Activated T-cell treated with anti-CD3 and anti-CD28 coated beads for 24 hours (primary cell): Measurements from ENCODE around the gene QPRT.
"Not testable (repeated sequence)": the region's sequence is repeated elsewhere in the genome, so short reads cannot be mapped to it uniquely, and the experiment has no call there.

Source experiments
- DNase-seq: peaks from one replicate; pipeline ENCODE4 v3.0.0-alpha.2; 2020; ENCODE audit warnings: low read depth

Gene QPRT

GRCh38 chr16:29663016-29663806 lies 15.8 kb upstream of the QPRT start, which contains the start of gene SPN:
Gene SPN, plus strand, starts transcription at chr16:29663247. Its CDS starts 482 bp downstream, at chr16:29663729.
- DNase-seq: no peak

DNA sequence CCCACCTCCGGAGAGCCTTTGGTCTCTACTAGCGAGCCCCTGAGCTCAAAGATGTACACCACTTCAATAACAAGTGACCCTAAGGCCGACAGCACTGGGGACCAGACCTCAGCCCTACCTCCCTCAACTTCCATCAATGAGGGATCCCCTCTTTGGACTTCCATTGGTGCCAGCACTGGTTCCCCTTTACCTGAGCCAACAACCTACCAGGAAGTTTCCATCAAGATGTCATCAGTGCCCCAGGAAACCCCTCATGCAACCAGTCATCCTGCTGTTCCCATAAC lies 15.2 kb upstream of the QPRT start:
- DNase-seq: no peak

GRCh38 chr16:29664091-29664921 lies 14.7 kb upstream of the QPRT start:
- DNase-seq: no peak

DNA sequence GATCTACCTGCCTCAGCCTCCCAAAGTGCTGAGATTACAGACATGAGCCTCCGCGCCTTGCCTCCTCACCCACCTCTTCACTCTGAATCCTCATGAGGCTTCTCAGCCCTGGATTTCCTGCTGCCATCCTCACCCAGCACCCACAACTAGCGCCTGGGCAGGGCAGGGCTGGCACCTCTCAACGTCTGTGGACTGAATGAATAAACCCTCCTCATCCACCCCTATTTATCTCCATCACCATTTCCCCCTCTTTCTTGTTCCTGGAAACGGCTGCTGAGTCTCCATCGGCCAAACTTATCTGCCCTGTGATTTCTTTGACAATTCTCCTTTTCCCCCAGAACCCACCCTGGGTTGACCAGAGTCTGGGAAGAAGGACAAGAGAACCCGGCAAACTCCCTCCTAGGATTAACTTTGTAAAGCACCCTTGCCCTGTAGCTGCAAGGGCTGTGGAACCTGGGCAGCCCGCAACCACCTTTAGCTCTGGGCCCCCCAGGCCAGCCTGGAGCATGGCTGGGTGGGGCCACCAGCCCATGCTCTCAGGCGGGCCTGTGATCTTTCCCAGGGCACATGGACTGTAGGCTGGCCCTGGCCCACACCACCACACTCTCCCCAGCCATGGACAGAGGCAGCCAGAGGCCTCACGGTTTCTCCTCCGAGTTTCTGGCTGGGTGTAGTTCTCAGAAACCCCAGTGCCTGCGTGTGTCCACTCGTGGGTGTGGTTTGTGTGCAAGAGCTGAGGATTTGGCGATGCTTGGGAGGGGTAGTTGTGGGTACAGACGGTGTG lies 13.5 kb upstream of the QPRT start:
- DNase-seq: no peak

GRCh38 chr16:29667322-29667610 lies 11.7 kb upstream of the QPRT start:
- DNase-seq: not testable (repeated sequence)

DNA sequence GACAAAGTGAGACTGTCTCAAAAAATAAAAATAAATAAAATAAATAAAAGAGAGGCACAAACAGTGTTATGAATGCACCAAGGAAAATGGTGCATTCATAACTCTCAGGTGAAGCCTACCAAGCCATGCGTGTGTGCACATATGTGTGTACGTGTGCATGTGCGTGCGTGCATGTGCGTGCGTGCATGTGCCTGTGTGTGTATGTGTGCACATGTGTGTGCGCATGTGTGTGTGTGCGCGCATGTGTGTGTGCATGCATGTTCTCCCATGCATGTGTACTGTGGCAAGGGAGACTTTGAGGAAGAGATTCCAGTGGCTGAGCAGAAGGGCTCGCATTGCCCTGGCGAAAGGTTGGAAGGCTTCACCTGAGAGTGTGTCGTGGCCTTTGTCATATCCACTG lies 11.2 kb upstream of the QPRT start:
- no peak for DNase-seq

DNA sequence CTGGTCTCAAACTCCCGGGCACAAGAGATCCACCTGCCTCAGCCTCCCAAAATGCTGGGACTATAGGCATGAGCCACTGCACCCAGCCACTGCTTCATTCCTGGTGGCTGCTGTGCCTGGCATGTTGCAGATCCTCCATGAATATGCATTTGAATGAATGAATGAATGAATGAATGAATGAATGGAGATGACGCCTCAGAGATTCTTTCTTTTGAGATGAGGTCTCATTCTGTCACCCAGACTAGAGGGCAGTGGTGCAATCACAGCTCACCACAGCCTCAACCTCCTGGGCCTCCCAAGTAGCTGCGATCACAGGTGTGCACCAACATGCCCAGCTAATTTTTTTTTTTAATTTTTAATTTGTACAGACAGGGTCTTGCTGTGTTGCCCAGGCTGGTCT lies 10.7 kb upstream of the QPRT start:
- no peak for DNase-seq

DNA sequence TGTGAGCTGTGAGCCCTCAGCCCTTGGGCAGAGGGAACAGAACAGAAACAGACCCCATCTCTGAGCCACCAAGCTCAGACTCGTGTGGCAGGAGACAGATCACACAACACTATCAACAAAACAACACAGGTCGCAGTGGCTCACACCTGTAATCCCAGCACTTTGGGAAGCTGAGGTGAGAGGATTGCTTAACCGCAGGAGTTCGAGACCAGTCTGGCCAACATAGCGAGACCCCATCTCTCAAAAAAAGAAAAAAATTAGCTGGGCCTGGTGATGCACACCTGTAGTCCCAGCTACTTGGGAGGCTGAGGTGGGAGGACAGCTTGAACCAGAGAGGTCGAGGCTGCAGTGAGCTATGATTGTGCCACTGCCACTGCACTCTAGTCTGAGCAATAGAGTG lies 5.5 kb upstream of the QPRT start:
- DNase-seq: no peak

- no peak for DNase-seq
Observed at GRCh38 chr16:29674188-29674587, 4.8 kb upstream of the QPRT start.

DNA sequence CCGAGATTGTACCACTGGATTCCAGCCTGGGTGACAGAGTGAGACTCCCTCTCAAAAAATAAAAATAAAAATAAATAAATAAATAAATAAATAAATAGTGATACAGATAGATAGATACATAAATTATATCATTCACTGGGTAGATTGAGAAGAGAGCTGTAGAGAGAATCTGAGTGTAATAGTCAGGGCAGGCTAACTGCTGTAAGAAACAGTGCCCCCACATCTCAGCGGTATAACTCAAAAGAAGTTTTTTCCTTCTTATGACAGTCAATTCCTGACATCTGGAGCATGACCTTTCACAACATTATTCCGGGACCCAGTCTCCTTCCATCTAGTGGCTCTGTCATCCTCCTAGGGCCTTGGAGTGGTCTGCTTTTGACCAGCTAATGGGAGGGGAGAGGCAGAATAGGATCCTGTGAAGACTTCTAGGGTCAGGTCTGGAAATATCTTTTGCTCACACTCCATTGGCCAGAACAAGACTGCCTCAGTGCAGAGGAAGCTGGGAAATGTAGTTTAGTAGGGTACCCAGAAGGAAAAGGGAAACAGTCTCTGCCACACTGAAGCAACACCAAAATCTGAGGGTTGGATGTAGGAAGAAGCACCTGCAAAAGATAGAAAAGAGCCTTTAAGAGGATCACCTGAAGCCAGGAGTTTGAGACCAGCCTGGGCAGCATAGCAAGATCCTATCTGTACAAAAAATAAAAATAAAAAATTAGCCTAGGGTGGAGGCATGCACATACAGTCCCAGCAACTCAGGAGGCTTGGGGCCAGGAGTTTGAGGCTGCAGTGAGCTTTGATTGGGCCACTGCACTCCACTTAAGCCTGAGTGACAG lies 3.0 kb upstream of the QPRT start:
- no peak for DNase-seq

GRCh38 chr16:29676989-29677785 lies 1.8 kb upstream of the QPRT start:
- no peak for DNase-seq

GRCh38 chr16:29680180-29680598 lies 1.2 kb downstream of the QPRT start:
- DNase-seq: no peak

DNA sequence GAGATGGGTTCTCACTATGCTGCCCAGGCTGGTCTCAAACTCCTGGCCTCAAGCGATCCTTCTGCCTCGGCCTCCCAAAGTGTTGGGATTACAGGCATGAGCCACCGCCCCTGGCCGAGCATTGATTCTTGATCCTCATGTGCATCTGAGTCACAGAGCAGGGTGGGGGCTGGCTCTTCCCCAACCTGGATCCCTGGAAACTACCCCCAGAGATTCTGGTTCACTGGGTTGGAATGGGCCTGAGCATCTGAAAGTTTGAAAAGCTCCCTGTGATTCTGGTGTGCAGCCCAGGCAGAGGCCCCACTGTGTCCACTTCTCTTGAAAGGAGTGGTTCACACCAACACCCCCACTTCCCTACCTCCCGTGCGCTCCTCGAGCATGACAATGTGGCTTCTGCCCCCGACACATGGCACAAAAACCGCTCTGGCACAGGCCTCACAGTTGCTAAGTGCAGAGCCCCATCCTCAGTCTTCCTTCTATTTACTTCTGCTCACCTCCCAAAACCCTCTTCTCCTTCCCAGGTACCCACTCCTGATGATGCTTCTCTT lies 4.6 kb downstream of the QPRT start:
- no peak for DNase-seq

DNA sequence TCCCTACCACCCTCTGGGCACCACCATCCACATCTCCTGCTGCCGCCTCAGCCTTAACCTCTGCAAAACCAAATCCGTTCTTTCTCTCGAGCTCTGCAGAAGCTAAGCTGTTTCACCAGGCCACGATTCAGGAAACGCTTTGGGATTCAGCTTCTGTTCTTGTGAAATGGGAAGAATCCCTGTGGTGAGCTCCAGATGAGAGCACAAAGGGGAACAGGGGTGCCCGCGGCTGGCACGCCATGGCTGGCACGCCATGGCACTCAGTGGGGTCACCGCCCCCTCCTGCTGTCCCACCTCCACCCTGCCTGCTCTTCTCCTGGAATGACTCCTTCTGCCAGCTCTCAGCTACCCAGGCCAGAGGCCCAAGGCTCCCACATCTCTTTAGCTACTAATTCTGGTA lies 5.7 kb downstream of the QPRT start:
- no peak for DNase-seq

DNA sequence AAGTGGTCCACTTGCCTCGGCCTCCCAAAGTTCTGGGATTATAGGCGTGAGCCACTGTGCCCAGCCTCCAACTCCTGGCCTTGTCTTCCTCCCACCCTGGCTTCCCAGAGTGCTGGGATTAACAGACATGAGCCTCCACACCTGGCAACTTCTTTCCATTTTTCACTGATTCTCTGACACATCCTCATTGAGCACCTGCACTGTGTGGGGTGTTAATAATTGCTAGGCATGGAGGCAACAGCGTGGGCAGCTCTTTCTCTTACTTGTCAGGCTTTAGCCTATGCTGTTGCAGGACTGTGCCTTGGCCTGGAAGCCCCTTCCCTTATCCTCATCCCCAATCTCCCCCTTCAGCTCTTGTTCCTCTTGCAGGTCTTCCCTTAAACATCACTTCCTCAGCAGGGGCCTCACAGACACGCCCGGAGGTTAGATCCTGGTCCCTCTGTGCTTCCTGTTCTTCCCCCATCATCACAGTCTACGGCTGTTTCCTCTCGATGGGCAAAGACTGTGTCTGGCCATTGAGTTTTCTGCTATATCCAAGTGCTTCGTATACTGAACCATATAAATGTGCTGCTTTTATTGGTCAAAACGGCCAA lies 7.9 kb downstream of the QPRT start:
- DNase-seq: no peak

GRCh38 chr16:29687755-29688154 lies 8.8 kb downstream of the QPRT start:
- no peak for DNase-seq

- no peak for DNase-seq
Observed at GRCh38 chr16:29688172-29688571, 9.2 kb downstream of the QPRT start.

DNA sequence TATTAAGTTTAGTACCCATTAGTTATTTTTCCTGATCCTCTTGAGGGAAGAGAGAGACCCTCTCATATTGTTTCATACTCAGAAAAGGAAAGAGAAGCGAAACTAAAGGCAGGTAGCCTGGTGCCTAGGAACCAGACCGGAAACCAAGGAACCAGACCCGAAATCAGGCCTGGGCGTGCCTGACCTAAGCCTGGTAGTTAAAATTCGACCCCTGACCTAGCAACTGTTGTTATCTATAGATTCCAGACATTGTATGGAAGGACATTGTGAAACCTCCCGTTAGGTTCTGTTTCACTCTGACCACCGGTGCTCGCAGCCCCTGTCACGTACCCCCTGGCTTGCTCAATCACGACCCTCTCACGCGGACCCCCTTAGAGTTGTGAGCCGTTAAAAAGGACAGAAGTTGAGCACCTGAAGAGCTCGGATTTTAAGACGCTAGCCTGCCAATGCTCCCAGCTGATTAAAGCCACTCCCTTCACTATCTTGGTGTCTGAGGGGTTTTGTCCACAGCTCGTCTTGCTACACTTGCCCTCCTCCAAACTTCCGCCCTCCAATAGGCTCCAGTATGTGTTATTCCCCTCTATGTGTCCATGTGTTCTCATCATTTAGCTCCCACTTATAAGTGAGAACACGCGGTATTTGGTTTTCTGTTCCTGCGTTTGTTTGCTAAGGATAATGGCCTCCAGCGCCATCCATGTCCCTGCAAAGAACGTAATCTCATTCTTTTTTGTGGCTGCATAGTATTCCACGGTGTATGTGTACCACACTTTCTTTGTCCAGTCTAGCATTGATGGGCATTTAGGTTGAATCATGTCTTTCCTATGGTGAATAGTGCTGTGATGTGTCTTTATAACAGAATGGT lies 10.7 kb downstream of the QPRT start:
- not testable (repeated sequence) for DNase-seq

DNA sequence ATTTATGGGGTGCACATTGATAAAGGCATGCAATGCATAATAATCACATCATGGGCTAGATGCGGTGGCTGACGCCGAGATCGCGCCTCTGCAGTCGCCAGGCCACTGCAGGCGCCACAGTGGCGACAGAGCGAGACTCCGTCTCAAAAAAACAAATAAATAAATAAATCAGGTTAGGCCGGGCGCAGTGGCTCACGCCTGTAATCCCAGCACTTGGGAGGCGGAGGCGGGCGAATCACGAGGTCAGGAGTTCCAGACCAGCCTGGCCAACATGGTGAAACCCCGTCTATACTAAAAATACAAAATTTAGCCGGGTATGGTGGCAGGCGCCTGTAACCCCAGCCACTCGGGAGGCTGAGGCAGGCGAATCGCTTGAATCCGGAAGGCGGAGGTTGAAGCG lies 13.6 kb downstream of the QPRT start:
- DNase-seq: not testable (repeated sequence)
